Endothelial cell of umbilical vein (primary cell): ENCODE measurements around the gene MAPT. TPM values are rescaled to one million over a fixed set of nuclear protein-coding genes. Genes with fewer than 3 reads are reported as not detected.

Source experiments
- BruUV-seq: library from RNA; stranded (reverse); fragments of 400-500 nt; replicated peaks from 2 replicates; lab custom pipeline; 2021; lab: Mats Ljungman, UMichigan
- CTCF ChIA-PET: fragments of 300-600, 350-600 bp; sonication (Branson Sonifier 250); formaldehyde crosslinking; loops from one replicate; lab custom pipeline; 2021; ENCODE audit warnings: antibody characterized with exemption, inconsistent platforms; lab: Charles Lee
- POLR2A ChIA-PET: fragments of 300-600, 350-600 bp; sonication (Branson Sonifier 250); formaldehyde crosslinking; loops from one replicate; lab custom pipeline; 2021; ENCODE audit warnings: antibody characterized with exemption, inconsistent platforms; lab: Charles Lee
- DNase-seq: peaks from one replicate; pipeline ENCODE4 v3.0.0-alpha.2; 2011; ENCODE audit warnings: low read depth, low spot score
- FAIRE-seq: peaks from 2 replicates; lab custom pipeline; 2011; peaks lifted over from hg19 to GRCh38; lab: Jason Lieb, UNC
- H2AFZ ChIP-seq: 2 replicates; pipeline ENCODE4 v1.6.0; 2012; ENCODE audit warnings: low read depth, low read length, control low read depth, inconsistent platforms
- H3K27ac ChIP-seq: 2 replicates; pipeline ENCODE4 v1.5.1; 2011; ENCODE audit warnings: low read depth, mild to moderate bottlenecking, control low read depth, low read length, moderate library complexity; ENCODE audit not compliant: insufficient read depth
- H3K27me3 ChIP-seq, 2 experiments: 2 replicates each; pipeline versions ENCODE4 v1.6.0 to v1.6.1; 2011; ENCODE audit warnings: low read length in 2 of 2, mixed read lengths in 1 of 2; ENCODE audit not compliant: control insufficient read depth in 2 of 2, insufficient read depth in 2 of 2
- H3K36me3 ChIP-seq, 2 experiments: 2 replicates in 1 of 2; 3 replicates in 1 of 2; pipeline ENCODE4 v1.5.1; 2011; ENCODE audit warnings: low read length in 2 of 2, mild to moderate bottlenecking in 1 of 2, moderate library complexity in 1 of 2; ENCODE audit not compliant: control insufficient read depth in 2 of 2, insufficient read depth in 2 of 2; ENCODE audit errors: extremely low read depth in 1 of 2
- H3K4me1 ChIP-seq: 3 replicates; pipeline ENCODE4 v1.5.1; 2011; ENCODE audit warnings: mild to moderate bottlenecking, low read length; ENCODE audit not compliant: control insufficient read depth, insufficient read depth; ENCODE audit errors: extremely low read depth
- H3K4me2 ChIP-seq: 2 replicates; pipeline ENCODE4 v1.6.1; 2011; ENCODE audit warnings: low read length, control low read depth, mixed read lengths; ENCODE audit not compliant: insufficient read depth
- H3K4me3 ChIP-seq, 3 experiments: fragments of 200-600 bp in 1 of 3; sonication (generic), shearing (Covaris generic) in 1 of 3; replicated peaks in 1 of 3; 2 replicates each; pipeline ENCODE4 v1.5.1; 2011 to 2016; ENCODE audit warnings: control low read depth in 3 of 3, low read length in 3 of 3, mild to moderate bottlenecking in 2 of 3, inconsistent platforms in 1 of 3, low read depth in 1 of 3, moderate library complexity in 1 of 3; ENCODE audit not compliant: insufficient read depth in 1 of 3
- H3K79me2 ChIP-seq: 2 replicates; pipeline ENCODE4 v1.6.0; 2012; ENCODE audit warnings: low read length, inconsistent platforms; ENCODE audit not compliant: control insufficient read depth, insufficient read depth
- H3K9ac ChIP-seq: replicated peaks from 2 replicates; pipeline ENCODE3; 2011; ENCODE audit warnings: low read length, control low read depth; ENCODE audit not compliant: insufficient read depth; ENCODE audit errors: extremely low read depth
- H3K9me1 ChIP-seq: replicated peaks from 3 replicates; pipeline ENCODE4 v1.6.0; 2011; ENCODE audit warnings: mild to moderate bottlenecking, low read length; ENCODE audit not compliant: control insufficient read depth, insufficient read depth; ENCODE audit errors: extremely low read depth
- H3K9me3 ChIP-seq: replicated peaks from 2 replicates; pipeline ENCODE4 v1.5.1; 2012; ENCODE audit warnings: low read length, inconsistent platforms; ENCODE audit not compliant: control insufficient read depth, insufficient read depth
- H4K20me1 ChIP-seq: replicated peaks from 2 replicates; pipeline ENCODE3; 2011; ENCODE audit warnings: mild to moderate bottlenecking, low read length; ENCODE audit not compliant: control insufficient read depth, insufficient read depth; ENCODE audit errors: extremely low read depth
- CTCF ChIP-seq, 2 donors: IDR thresholded peaks; 1 replicate in 1 of 2; 2 replicates in 1 of 2; pipeline ENCODE4 v1.5.1; 2011; ENCODE audit warnings: low read length in 2 of 2, mild to moderate bottlenecking in 2 of 2, moderate library complexity in 2 of 2, control low read depth in 1 of 2, inconsistent platforms in 1 of 2, low read depth in 1 of 2; ENCODE audit not compliant: insufficient read depth in 1 of 2; ENCODE audit errors: extremely low read depth in 1 of 2
- EZH2 ChIP-seq: IDR thresholded peaks from 2 replicates; pipeline ENCODE4 v1.6.1; 2012; ENCODE audit warnings: borderline replicate concordance, low read depth, mild to moderate bottlenecking, moderate library complexity, low read length, inconsistent platforms; ENCODE audit not compliant: severe bottlenecking
- FOS ChIP-seq: IDR thresholded peaks from 2 replicates; pipeline ENCODE4 v1.6.1; 2011; ENCODE audit warnings: mild to moderate bottlenecking, low read length, moderate library complexity, borderline replicate concordance; ENCODE audit not compliant: insufficient read depth
- GATA2 ChIP-seq: IDR thresholded peaks from 2 replicates; pipeline ENCODE4 v1.7.0; 2011; ENCODE audit warnings: low read depth, mild to moderate bottlenecking, moderate library complexity, mixed read lengths, low read length; ENCODE audit not compliant: insufficient read length, insufficient read depth
- JUN ChIP-seq: IDR thresholded peaks from 2 replicates; pipeline ENCODE4 v1.6.1; 2011; ENCODE audit warnings: borderline replicate concordance, low read depth; ENCODE audit not compliant: insufficient read length, insufficient read depth
- MAX ChIP-seq: IDR thresholded peaks from 2 replicates; pipeline ENCODE4 v1.6.1; 2011; ENCODE audit not compliant: insufficient read depth, insufficient read length
- MYC ChIP-seq: IDR thresholded peaks from one replicate; pipeline ENCODE4 v1.6.1; 2011; ENCODE audit warnings: mild to moderate bottlenecking, low read depth, low read length
- POLR2A ChIP-seq: IDR thresholded peaks from 2 replicates; pipeline ENCODE4 v1.6.1; 2012; ENCODE audit warnings: low read depth, mild to moderate bottlenecking, control low read depth, low read length
- POLR2AphosphoS5 ChIP-seq: IDR thresholded peaks from 2 replicates; pipeline ENCODE4 v1.6.1; 2012; ENCODE audit warnings: low read depth, mild to moderate bottlenecking, control low read depth, low read length, moderate library complexity; ENCODE audit not compliant: insufficient read depth
- dilution Hi-C: fragments of 300-500 bp; cut with MboI; formaldehyde crosslinking; loops from one replicate; pipeline ENCODE4 v1.15.0; 2019; ENCODE audit warnings: low sequenced_read_pairs; ENCODE audit not compliant: extremely low pct_ligation_motif_present
- intact Hi-C: fragments of 100-400 bp; cut with micrococcal nuclease; formaldehyde crosslinking; loops from one replicate; pipeline ENCODE4 v1.10.0; 2022
- polyA plus RNA-seq, 4 experiments: library from polyadenylated mRNA; depleted of rRNA in 3 of 4; stranded (reverse) in 3 of 4; unstranded in 1 of 4; fragments of >200 nt; gene quantifications; 2 replicates each; pipeline versions ENCODE4 v1.2.1 to v1.2.3, GENCODE V29; 2011 to 2012; ENCODE audit warnings: missing spikeins in 1 of 4
- total RNA-seq: library from RNA; stranded (reverse); gene quantifications from 2 replicates; pipeline ENCODE4 v1.2.3, GENCODE V29; 2021

Gene MAPT
- total and polyA plus RNA-seq, 2 donors (not counting 3 experiments of a cell fraction or from before 2014, with no cell fraction given) = 0.04 to 0.51 TPM

DNA sequence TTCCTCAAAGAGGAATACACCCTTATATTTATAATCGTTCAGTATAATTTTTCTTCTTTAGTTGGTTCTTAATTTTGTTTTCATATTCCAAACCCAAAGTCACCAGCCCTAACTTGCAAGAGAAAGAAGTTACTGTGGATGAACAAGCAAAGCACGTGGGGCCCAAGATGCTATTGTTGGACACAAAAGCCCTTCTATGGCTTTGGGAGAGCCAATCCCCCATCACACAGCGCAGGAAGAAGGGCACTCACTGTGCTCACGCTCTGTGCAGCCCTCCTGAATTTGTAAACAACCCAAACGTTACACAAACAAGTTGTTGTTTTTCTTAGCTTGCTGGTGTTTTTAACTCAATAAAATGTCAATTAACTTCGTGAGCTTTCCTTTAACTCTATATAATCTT lies 27.2 kb upstream of the MAPT start:
- H3K4me1 ChIP-seq = no peaks in the 10 kb centered on the region
- intact Hi-C loops = no loop called here
- DNase-seq (no peak), FAIRE-seq (no peak)
- CTCF ChIA-PET = interaction anchor here (1.2 kb wide), 1 partner anchor 227 kb away, joined by 5 read pairs; no protein-coding TSS in a partner anchor
- POLR2A ChIA-PET = no interaction called here
- H3K9me1 ChIP-seq = no peaks in the 10 kb centered on the region
- H3K27me3 ChIP-seq = peaks cover 4 to 5% of the 10 kb centered on the region in 2 experiments
- no peak overlapping the region for H2AFZ ChIP-seq
- no peaks in the 10 kb centered on the region for H4K20me1 ChIP-seq
- H3K4me2 ChIP-seq = no peak overlapping the region
- H3K9me3 ChIP-seq = no peaks in the 10 kb centered on the region
- no peak overlapping the region for H3K9ac ChIP-seq
- dilution Hi-C loops = no loop called here
- TF ChIP-seq CTCF (IDR thresholded peaks at IDR 0.05; ENCODE audit: extremely low read depth in 1 of 2, insufficient read depth in 1 of 2, low read depth in 1 of 2, low read length in 2 of 2) (no peak), JUN (no peak), POLR2A (no peak), GATA2 (no peak), MAX (no peak), FOS (no peak), MYC (no peak), POLR2AphosphoS5 (no peak), EZH2 (no peak)
- no peak overlapping the region for H3K27ac ChIP-seq
- no peak overlapping the region for H3K4me3 ChIP-seq
- no TSS peak for BruUV-seq
- no peaks in the 10 kb centered on the region for H3K79me2 ChIP-seq
- H3K36me3 ChIP-seq = no peaks in the 10 kb centered on the region
